ENCODE data around the gene GAMT. TPM values are rescaled to one million over a fixed set of nuclear protein-coding genes. Genes with fewer than 3 reads are reported as not detected.

The GAMT gene
- total RNA-seq, 4 donors from 2014 or later, result 43.8 to 120 (median 94.4) TPM

DNA sequence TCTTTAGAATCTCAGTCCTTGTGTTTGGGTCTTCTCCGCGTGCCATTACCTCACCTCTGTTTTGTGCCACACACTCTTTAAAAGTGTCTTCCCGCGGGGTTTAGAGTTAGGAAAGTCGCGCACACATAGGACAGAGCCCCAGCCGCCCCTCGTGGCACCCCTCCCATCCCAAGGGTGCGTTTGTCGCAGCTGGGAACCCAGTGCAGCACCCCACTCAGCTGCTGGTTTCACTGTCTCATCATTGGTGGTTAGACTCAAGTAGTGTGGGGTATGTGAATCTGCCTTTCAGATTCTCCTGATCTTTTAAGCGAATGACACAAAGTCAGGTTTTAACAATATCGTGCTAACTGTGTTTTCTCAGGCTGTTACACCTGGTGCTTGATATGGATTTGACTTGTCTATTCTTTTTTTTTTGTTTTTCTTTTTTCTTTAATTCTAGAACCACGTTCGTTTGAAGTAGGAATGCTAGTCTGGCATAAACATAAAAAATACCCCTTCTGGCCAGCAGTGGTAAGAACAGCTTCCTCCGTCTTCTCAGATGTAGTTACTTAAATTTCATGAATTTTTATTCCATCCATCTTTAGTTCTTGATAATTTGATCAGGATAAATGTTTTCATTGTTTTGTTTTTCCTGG is 37.2 kb downstream of the GAMT start:
- Histone ChIP-seq H3K36me3 (peaks cover 5 to 86% (median 5%) of the 10 kb centered on the region in 3 donors), H3K4me1 (peaks cover 0 to 33% (median 23%) of the 10 kb centered on the region in 4 donors), H3K9me3 (no peaks in the 10 kb centered on the region), H3K27me3 (no peaks in the 10 kb centered on the region), H3K27ac (no peak overlapping the region), H3K4me3 (no peak overlapping the region)
- TF ChIP-seq EP300 (IDR thresholded peaks at IDR 0.05) (no peak), POLR2A (IDR thresholded peaks at IDR 0.05) (no peak)
- TF ChIP-seq, protein P1, sequence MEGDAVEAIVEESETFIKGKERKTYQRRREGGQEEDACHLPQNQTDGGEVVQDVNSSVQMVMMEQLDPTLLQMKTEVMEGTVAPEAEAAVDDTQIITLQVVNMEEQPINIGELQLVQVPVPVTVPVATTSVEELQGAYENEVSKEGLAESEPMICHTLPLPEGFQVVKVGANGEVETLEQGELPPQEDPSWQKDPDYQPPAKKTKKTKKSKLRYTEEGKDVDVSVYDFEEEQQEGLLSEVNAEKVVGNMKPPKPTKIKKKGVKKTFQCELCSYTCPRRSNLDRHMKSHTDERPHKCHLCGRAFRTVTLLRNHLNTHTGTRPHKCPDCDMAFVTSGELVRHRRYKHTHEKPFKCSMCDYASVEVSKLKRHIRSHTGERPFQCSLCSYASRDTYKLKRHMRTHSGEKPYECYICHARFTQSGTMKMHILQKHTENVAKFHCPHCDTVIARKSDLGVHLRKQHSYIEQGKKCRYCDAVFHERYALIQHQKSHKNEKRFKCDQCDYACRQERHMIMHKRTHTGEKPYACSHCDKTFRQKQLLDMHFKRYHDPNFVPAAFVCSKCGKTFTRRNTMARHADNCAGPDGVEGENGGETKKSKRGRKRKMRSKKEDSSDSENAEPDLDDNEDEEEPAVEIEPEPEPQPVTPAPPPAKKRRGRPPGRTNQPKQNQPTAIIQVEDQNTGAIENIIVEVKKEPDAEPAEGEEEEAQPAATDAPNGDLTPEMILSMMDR (IDR thresholded peaks at IDR 0.05), result no peak
- DNase-seq (ENCODE audit: low spot score in 2 of 2), result no peak
- WGBS, 2 donors, result 82% methylated on average over 15 of the region's 15 CpGs

DNA sequence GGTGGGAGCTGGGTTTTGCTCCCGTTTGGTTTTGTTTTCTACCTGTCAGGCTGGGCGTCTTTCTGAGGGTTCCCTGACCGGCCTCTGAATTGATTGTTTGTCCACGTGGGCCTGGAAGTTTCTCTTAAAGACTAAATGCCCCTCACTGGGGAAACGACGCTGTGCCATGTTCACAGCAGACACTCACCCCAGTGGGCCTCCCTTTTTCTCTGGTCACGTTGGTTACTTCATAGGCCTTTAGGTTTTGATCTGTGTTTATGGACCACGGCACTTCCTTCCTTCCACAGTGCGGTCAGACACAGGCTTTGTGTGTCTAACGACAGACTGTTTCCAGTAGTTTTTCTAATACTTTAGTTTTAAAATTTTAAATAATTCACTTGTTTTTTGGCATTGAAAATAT is 37.7 kb downstream of the GAMT start:
- peaks cover 0 to 33% (median 23%) of the 10 kb centered on the region in 4 donors for H3K4me1 ChIP-seq
- no peaks in the 10 kb centered on the region for H3K27me3 ChIP-seq
- WGBS, 2 donors, result 75 to 83% methylated on average over 10 of the region's 10 CpGs
- DNase-seq (ENCODE audit: low spot score in 2 of 2), result no peak
- H3K36me3 ChIP-seq, result peaks cover 5 to 86% (median 5%) of the 10 kb centered on the region in 3 donors
- H3K4me3 ChIP-seq, result no peak overlapping the region
- no peak overlapping the region for H3K27ac ChIP-seq
- TF ChIP-seq POLR2A (IDR thresholded peaks at IDR 0.05) (no peak), EP300 (IDR thresholded peaks at IDR 0.05) (no peak)
- TF ChIP-seq, protein P1 (IDR thresholded peaks at IDR 0.05), result no peak
- H3K9me3 ChIP-seq, result no peaks in the 10 kb centered on the region

DNA sequence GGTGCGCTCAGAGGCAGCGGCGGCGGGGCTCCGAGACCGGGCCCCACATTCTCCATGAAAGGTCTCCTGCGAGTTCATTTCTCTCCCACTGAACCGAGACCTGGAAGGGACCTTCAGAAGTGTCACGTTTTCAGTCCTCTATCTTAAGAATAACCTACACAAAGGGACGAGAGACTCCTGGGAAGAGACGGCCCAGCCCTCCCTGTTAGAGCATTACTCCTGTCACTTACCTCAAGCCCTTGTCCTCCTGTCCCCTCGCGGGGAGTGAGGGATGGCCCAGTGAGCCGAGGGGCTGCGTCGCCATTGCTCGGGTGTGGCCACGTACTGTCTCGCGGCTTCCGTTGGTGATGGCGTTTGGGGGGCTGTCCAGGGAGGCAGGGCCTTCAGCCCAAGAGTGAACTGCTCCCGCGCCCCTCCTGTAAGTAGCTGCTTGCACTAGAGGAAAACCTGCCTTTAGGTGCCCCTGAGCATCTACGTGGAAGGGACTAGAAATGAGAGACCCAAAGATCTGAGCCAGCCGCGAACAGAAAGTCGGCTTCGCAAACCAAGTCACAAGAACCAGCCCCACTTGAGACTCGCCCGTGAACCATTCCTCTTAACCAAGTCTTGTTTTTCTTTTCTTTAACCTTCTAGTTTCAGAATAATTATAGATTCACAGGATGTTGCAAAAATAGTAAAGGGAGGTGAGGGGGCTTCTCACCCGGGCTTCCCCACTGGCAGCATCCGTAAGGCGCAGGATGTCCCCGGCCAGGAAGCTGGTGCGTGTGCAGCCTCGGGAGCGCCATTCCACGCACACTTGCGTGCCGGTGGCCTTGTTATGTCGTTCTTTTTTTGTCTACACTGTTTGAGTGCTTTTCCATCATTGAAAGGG is 38.7 kb downstream of the GAMT start:
- no peaks in the 10 kb centered on the region for H3K27me3 ChIP-seq
- no peak for DNase-seq (ENCODE audit: low spot score in 2 of 2)
- H3K4me1 ChIP-seq, result peaks cover 0 to 33% (median 23%) of the 10 kb centered on the region in 4 donors
- TF ChIP-seq POLR2A (IDR thresholded peaks at IDR 0.05) (no peak), EP300 (IDR thresholded peaks at IDR 0.05) (no peak)
- TF ChIP-seq, protein P1 (IDR thresholded peaks at IDR 0.05), result no peak
- no peaks in the 10 kb centered on the region for H3K9me3 ChIP-seq
- H3K27ac ChIP-seq, result peak overlapping the region in 2 of 4 donors; percentile 80 to 86
- 83 to 87% methylated on average over 34 to 42 of the region's 42 CpGs for WGBS, 2 donors
- no peak overlapping the region for H3K4me3 ChIP-seq
- H3K36me3 ChIP-seq, result peaks cover 5 to 86% (median 5%) of the 10 kb centered on the region in 3 donors

DNA sequence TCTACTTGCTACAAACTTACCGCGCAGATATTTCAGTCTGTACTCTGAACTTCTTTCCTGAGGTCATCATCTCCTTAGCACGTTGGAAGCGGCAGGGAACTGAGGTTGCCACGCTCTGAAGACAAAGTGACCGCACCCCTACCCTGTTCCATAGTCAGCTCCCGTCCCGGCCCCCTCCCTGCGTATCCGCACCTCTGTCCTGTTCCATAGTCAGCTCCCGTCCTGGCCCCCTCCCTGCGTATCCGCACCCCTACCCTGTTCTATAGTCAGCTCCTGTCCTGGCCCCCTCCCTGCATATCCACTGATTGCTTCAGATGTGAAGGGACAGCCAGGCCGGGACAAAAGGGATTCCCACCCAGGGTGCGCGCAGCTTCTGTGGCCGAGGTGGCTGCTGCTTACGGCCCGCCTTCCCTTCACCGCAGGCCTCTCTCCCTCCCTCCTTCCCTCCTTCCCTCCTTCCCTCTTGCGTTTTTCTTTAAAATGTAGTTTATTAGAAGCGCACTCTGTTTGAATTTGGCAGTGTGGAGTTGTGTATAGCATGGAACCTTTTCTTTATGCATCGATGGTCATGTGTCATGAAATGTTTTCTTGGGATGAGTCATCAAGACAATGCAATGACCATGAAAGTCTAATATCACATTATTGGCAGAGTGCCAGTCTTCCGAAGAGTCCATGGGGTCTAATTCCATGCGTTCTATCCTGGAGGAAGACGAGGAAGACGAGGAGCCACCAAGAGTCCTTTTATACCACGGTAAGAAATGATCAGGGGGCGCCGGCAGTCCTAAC is 39.5 kb downstream of the GAMT start:
- Histone ChIP-seq H3K4me3 (peak overlapping the region in 1 of 4 donors; percentile 37), H3K36me3 (peaks cover 4 to 86% (median 5%) of the 10 kb centered on the region in 3 donors), H3K4me1 (peaks cover 0 to 37% (median 23%) of the 10 kb centered on the region in 4 donors), H3K27me3 (no peaks in the 10 kb centered on the region), H3K27ac (peak overlapping the region; percentile 35 to 86 (median 65)), H3K9me3 (no peaks in the 10 kb centered on the region)
- DNase-seq (ENCODE audit: low spot score in 2 of 2), result no peak
- TF ChIP-seq, protein P1 (IDR thresholded peaks at IDR 0.05), result no peak
- TF ChIP-seq EP300 (IDR thresholded peaks at IDR 0.05) (no peak), POLR2A (IDR thresholded peaks at IDR 0.05) (no peak)
- WGBS, 2 donors, result 42 to 47% methylated on average over 30 of the region's 30 CpGs
